DND-41 (cell line): ENCODE data around the gene DYNLT3.

Experiments used
- ATAC-seq: fragments of 200-7000 bp; cut with Tn5 transposase; 3 replicates; pipeline ENCODE4 v1.9.1; 2021; ENCODE audit warnings: low read depth; ENCODE audit not compliant: insufficient read depth
- DNase-seq: peaks from one replicate; pipeline ENCODE4 v3.0.0-alpha.2; 2020
- H2AFZ ChIP-seq: 2 replicates; pipeline ENCODE4 v1.6.0; 2012; ENCODE audit warnings: low read depth, low read length
- H3K27ac ChIP-seq: 2 replicates; pipeline ENCODE4 v1.5.1; 2012; ENCODE audit warnings: low read length, inconsistent platforms
- H3K27me3 ChIP-seq: fragments of 200-600 bp; sonication (generic); 2 replicates; pipeline ENCODE4 v1.6.0; 2012; ENCODE audit warnings: low read length, mild to moderate bottlenecking, inconsistent platforms; ENCODE audit not compliant: insufficient read depth, poor library complexity
- H3K36me3 ChIP-seq: 2 replicates; pipeline ENCODE4 v1.5.1; 2012; ENCODE audit warnings: low read length, inconsistent platforms; ENCODE audit not compliant: insufficient read depth
- H3K4me1 ChIP-seq: 2 replicates; pipeline ENCODE4 v1.5.1; 2012; ENCODE audit warnings: mild to moderate bottlenecking, low read length; ENCODE audit not compliant: insufficient read depth
- H3K4me2 ChIP-seq: 2 replicates; pipeline ENCODE4 v1.6.0; 2012; ENCODE audit warnings: mild to moderate bottlenecking, moderate library complexity, low read length, inconsistent platforms; ENCODE audit not compliant: insufficient read depth
- H3K4me3 ChIP-seq, 2 experiments: fragments of 200-600 bp in 1 of 2; shearing (Covaris generic) in 1 of 2; 2 replicates each; pipeline ENCODE4 v1.5.1; 2012 to 2016; ENCODE audit warnings: inconsistent platforms in 2 of 2, low read length in 2 of 2, mild to moderate bottlenecking in 2 of 2, low read depth in 1 of 2, moderate library complexity in 1 of 2
- H3K79me2 ChIP-seq: 2 replicates; pipeline ENCODE4 v1.6.0; 2012; ENCODE audit warnings: low read length, inconsistent platforms; ENCODE audit not compliant: insufficient read depth
- H3K9ac ChIP-seq: 2 replicates; pipeline ENCODE4 v1.6.0; 2012; ENCODE audit warnings: low read depth, mild to moderate bottlenecking, inconsistent platforms, low read length, moderate library complexity
- H3K9me3 ChIP-seq: 2 replicates; pipeline ENCODE4 v1.5.1; 2012; ENCODE audit warnings: low read length, moderate library complexity, mild to moderate bottlenecking, inconsistent platforms; ENCODE audit not compliant: insufficient read depth, severe bottlenecking
- H4K20me1 ChIP-seq: 2 replicates; pipeline ENCODE4 v1.6.0; 2012; ENCODE audit warnings: low read length; ENCODE audit not compliant: insufficient read depth
- EZH2 ChIP-seq: IDR thresholded peaks from 3 replicates; pipeline ENCODE4 v1.6.1; 2012; ENCODE audit warnings: borderline replicate concordance, low read depth, mild to moderate bottlenecking, moderate library complexity, low read length, inconsistent platforms; ENCODE audit not compliant: severe bottlenecking
- TF ChIP-seq, protein P1 (sequence below): IDR thresholded peaks from 2 replicates; pipeline ENCODE4 v1.5.1; 2012; ENCODE audit warnings: borderline replicate concordance, low read length, moderate library complexity, mild to moderate bottlenecking; ENCODE audit not compliant: poor library complexity, severe bottlenecking; ENCODE audit errors: extremely low read depth

The DYNLT3 gene

DNA sequence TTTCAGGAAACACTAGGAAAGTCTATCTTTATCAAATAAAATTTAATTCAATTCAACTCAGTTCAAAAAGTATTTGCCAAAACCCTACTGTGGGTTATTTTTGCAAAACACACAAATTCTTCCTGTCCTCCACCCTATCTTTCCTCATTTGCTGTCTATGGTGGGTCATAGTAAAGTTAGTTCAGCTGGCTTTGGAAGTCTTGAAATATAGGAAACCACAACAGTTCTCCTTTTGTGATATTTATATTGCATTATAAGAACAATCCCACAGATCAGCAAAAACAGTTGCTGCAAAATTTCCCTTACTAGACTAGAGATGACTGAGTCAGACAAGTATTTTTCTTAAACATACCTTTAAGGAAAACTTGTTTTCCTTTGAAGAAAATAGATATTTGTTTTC, 45.3 kb downstream of the DYNLT3 start:
- no peaks in the 10 kb centered on the region for H3K79me2 ChIP-seq
- ATAC-seq (no peak), DNase-seq (no peak)
- no peak overlapping the region for H2AFZ ChIP-seq
- no peak overlapping the region for H3K4me3 ChIP-seq
- H3K9ac ChIP-seq, result no peak overlapping the region
- peaks cover 29% of the 10 kb centered on the region for H3K4me1 ChIP-seq
- H3K27ac ChIP-seq, result peak overlapping the region; percentile 47; the same call in 1 of the 2 replicates
- no peak overlapping the region for H3K4me2 ChIP-seq
- no peaks in the 10 kb centered on the region for H3K9me3 ChIP-seq
- no peaks in the 10 kb centered on the region for H4K20me1 ChIP-seq
- no peaks in the 10 kb centered on the region for H3K27me3 ChIP-seq
- no peak for TF ChIP-seq EZH2
- TF ChIP-seq, protein P1, sequence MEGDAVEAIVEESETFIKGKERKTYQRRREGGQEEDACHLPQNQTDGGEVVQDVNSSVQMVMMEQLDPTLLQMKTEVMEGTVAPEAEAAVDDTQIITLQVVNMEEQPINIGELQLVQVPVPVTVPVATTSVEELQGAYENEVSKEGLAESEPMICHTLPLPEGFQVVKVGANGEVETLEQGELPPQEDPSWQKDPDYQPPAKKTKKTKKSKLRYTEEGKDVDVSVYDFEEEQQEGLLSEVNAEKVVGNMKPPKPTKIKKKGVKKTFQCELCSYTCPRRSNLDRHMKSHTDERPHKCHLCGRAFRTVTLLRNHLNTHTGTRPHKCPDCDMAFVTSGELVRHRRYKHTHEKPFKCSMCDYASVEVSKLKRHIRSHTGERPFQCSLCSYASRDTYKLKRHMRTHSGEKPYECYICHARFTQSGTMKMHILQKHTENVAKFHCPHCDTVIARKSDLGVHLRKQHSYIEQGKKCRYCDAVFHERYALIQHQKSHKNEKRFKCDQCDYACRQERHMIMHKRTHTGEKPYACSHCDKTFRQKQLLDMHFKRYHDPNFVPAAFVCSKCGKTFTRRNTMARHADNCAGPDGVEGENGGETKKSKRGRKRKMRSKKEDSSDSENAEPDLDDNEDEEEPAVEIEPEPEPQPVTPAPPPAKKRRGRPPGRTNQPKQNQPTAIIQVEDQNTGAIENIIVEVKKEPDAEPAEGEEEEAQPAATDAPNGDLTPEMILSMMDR, result no peak
- no peaks in the 10 kb centered on the region for H3K36me3 ChIP-seq

GRCh38 chrX:37800717-37801116, 46.7 kb downstream of the DYNLT3 start:
- Histone ChIP-seq H3K4me2 (no peak overlapping the region), H3K27me3 (no peaks in the 10 kb centered on the region), H4K20me1 (no peaks in the 10 kb centered on the region), H3K36me3 (no peaks in the 10 kb centered on the region), H3K4me1 (peaks cover 42% of the 10 kb centered on the region), H3K27ac (no peak overlapping the region), H3K9ac (no peak overlapping the region), H2AFZ (no peak overlapping the region), H3K79me2 (no peaks in the 10 kb centered on the region), H3K4me3 (no peak overlapping the region), H3K9me3 (no peaks in the 10 kb centered on the region)
- TF ChIP-seq EZH2, result no peak
- TF ChIP-seq, protein P1, result no peak
- ATAC-seq (no peak), DNase-seq (no peak)

DNA sequence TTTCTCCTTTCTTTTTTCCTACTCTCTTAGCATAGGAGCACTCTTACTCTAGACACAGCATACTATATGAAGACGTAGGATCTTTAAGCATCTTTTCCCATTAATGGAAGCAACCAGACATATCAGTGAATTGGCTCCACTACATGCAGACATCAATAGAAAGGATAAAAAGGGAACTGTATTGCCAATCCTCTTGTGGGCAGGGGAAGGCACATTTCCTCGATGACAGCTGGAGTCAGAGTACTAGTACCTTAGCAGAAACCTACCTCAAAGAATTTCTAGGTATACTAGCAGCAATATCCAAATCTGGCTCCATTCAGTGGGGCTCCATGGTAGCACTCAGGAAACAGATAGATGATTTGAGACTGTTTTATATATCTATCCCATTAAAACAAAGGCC, 47.4 kb downstream of the DYNLT3 start:
- no peaks in the 10 kb centered on the region for H3K79me2 ChIP-seq
- H3K4me3 ChIP-seq, result no peak overlapping the region
- TF ChIP-seq, protein P1, result no peak
- TF ChIP-seq EZH2, result no peak
- DNase-seq (no peak), ATAC-seq (no peak)
- peaks cover 50% of the 10 kb centered on the region for H3K4me1 ChIP-seq
- no peak overlapping the region for H2AFZ ChIP-seq
- H4K20me1 ChIP-seq, result no peaks in the 10 kb centered on the region
- no peaks in the 10 kb centered on the region for H3K27me3 ChIP-seq
- H3K27ac ChIP-seq, result no peak overlapping the region
- no peaks in the 10 kb centered on the region for H3K36me3 ChIP-seq
- H3K9ac ChIP-seq, result no peak overlapping the region
- no peaks in the 10 kb centered on the region for H3K9me3 ChIP-seq
- no peak overlapping the region for H3K4me2 ChIP-seq

GRCh38 chrX:37796805-37797204, 50.6 kb downstream of the DYNLT3 start:
- Histone ChIP-seq H4K20me1 (no peaks in the 10 kb centered on the region), H3K9me3 (no peaks in the 10 kb centered on the region), H2AFZ (no peak overlapping the region), H3K27ac (peak overlapping the region; percentile 72), H3K4me1 (peaks cover 37% of the 10 kb centered on the region), H3K4me2 (no peak overlapping the region), H3K9ac (no peak overlapping the region), H3K27me3 (no peaks in the 10 kb centered on the region), H3K4me3 (no peak overlapping the region), H3K36me3 (no peaks in the 10 kb centered on the region), H3K79me2 (no peaks in the 10 kb centered on the region)
- TF ChIP-seq, protein P1, result no peak
- no peak for TF ChIP-seq EZH2
- ATAC-seq (peak; percentile 97), DNase-seq (peak; percentile 55)
